G401.6 (cell line): ENCODE measurements around the gene GARNL3.

ENCODE experiments used
- FAIRE-seq: peaks from 2 replicates; lab custom pipeline; 2012; peaks lifted over from hg19 to GRCh38; lab: Jason Lieb, UNC

Gene GARNL3

DNA sequence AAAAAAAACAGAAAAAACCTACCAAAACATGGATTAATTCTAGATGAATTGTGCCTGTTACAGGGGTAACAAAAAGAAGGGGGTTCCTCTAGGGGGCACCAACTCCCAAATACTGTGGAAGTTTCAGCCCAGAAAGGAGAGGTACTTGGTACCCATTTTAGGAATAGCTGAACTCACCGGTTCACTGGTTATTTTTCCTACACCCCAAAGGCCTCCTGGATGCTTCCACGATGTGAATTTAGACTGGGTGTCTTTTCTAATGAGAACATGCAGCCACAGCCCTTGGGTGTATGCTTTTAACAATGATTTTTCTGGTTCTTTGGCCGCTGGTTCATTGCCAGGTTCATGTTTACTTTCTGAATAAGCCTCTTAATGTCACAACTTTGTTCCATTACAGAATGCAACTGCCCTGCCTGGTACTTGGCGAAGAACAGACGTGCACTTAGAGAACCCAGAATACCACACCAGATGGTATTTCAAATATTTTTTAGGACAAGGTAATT, 46.7 kb downstream of the GARNL3 start:
- no peak for FAIRE-seq

DNA sequence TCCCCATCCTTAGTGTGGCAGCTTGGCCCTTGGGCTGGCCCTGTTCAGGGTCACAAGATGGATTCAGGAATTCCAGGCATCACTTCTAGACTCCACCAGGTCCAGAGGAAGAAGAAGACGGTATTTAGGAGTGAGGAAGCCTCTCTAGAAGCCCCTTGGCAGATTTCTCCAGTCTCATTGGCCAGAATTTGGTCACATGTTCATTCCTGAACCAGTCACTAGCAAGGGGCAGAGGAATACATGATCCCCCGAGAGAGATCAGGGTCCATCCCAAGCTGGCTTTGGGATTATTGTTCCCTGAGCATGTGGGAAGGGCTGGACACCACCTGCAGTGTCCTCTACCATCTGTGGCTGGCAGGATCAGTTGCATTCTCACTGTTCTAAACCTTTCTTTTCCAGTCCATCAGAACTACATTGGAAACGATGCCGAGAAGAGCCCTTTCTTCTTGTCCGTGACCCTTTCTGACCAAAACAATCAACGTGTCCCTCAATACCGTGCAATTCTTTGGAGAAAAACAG, 48.5 kb downstream of the GARNL3 start:
- no peak for FAIRE-seq

- FAIRE-seq = no peak
Measured at GRCh38 chr9:127314911-127315310, 50.3 kb downstream of the GARNL3 start.

DNA sequence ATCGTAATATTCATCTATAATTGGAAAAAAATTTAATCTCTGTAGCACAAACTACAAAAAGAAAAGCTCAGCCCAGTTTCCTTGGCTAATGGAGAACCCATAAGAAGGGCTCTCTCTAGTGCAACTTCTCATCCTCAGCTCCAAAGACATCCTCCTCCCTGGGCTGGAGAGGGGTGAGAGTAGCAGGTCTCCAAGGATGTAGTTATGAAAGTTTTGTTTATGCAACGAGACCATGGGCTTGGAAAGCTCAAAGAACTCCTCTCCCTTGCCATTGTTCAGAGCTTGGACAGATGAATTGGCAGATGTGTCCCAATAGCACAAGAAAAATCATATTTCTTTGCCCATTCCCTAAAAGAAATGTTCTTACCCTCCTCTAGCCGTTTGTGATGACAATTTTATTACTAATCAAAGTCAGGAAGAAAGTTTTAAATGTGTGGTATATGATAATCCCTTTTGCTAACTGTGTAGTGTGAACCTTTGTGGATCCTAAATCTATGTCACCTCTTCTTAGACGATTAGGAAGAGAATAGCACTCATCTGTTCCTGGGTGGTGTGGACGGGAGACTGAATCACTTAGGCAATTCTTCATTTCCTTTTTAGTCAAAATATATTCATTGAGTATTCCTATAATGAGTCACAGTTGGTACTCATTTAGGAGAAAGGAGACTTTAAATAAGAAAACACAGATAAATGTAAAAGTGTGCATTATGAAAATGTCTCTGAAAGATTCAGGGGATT, 52.2 kb downstream of the GARNL3 start:
- FAIRE-seq = no peak

DNA sequence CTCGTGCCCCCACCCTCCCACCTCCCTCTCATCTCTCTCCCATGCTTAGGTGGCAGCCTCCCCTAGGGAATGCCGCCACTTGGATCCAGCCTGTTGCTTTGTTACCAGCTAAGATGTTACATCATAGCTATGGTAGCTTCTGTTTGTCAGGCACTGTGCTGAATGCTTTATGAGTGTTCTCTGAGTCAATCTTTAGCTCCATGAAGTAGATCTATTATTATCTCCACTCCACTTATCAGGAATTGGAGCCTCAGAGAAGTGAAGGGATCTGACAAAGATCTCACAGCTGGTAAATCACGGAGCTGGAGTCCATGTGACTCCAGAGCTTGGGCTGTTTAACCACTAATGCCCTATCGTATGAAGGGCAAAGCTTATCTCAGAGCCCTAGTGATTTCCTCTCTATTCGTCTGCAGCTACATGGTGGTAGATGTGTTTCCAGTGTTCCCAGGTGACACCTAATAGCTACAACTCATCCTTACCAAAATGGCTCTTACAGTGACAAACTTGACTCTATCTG, 54.1 kb downstream of the GARNL3 start:
- no peak for FAIRE-seq

DNA sequence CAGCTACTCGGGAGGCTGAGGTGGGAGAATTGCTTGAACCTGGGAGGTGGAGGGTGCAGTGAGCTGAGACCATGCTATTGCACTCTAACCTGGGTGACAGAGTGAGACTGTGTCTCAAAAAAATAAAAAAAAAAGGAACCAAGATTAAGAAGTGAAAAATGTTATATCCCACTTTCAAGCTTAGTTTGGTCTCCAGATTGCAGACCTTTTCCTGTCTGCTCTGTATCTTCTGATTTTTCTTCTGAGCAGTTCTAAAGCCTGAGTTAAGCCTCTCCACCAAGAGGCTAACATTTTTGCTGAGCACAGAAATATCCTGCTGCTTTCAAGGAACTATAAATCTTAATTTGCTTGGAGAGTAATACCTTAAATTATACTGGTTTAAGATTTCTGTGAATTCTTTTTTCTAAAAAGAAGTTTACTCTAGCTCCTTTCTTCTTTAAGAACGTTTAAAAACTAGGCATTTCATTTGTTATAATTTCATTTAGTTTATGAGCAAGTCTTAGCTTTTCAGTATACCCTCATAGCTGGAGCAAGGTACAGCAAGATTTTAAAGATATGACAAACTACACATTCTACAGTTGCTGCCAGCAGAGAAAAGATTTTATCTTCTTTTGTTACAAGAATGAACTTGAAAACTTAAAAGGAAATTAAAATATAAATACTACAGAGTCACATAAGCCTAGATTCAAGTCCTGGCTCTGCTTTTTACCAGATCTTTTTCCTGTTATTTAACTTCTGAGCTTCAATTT, 55.0 kb downstream of the GARNL3 start:
- FAIRE-seq = no peak

DNA sequence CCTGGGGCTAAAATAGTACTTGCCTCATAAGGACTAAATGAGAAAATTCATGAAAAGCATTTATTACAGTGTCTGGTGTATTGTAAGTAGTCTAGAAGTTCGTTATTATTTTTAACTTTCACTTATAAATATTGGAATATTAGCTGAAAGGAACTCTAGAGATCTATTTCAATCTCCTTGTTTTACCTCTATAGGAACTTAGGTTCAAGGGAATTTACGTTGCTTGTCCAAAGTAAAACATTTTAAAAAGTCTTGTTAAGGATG, 55.5 kb downstream of the GARNL3 start:
- no peak for FAIRE-seq

- FAIRE-seq = no peak
Measured at GRCh38 chr9:127323393-127323792, 58.8 kb downstream of the GARNL3 start.

- no peak for FAIRE-seq
Measured at GRCh38 chr9:127330501-127330900, 65.9 kb downstream of the GARNL3 start.

DNA sequence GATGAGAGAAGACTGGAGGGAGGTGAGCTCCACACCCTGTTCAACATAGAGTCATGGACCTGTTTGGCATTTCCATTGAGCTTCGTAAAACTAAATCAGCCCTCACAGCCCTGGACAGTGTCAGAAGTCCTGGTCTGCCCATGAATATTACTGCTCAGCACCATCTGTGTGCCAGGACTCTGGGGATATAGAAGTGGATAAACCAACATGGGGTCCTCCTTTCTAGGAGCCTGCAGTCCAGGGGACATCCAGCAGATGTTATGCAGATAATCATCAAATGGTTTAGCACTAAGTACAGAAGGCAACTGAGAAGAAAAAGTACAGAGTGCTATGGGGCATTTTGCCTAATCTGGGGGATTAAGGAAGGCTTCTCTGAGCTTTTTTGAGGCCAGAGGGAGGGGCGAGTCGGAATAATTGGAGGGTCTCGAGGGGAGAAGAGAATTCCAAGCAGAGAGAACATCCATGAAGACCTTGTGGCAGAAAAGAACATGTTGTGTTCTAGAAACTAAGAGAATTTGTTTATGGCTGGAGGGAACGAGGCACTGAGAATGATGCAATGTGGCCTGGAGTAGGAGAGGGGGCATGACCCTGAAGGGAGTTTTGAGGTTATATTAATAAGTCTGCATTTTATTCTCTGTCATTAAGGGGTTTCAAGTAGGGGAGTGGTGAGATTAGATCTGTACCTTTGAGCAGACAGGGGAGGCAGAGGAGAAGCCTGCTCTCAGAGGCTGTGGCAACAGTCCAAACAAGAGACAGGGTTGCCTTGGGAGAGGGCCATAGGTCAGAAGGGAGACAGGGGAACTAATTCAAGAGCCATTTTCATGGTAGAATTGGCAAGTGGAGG, 68.9 kb downstream of the GARNL3 start:
- FAIRE-seq = no peak

GRCh38 chr9:127334725-127335124, 70.2 kb downstream of the GARNL3 start:
- FAIRE-seq = no peak

- no peak for FAIRE-seq
Measured at GRCh38 chr9:127336086-127336485, 71.5 kb downstream of the GARNL3 start.

DNA sequence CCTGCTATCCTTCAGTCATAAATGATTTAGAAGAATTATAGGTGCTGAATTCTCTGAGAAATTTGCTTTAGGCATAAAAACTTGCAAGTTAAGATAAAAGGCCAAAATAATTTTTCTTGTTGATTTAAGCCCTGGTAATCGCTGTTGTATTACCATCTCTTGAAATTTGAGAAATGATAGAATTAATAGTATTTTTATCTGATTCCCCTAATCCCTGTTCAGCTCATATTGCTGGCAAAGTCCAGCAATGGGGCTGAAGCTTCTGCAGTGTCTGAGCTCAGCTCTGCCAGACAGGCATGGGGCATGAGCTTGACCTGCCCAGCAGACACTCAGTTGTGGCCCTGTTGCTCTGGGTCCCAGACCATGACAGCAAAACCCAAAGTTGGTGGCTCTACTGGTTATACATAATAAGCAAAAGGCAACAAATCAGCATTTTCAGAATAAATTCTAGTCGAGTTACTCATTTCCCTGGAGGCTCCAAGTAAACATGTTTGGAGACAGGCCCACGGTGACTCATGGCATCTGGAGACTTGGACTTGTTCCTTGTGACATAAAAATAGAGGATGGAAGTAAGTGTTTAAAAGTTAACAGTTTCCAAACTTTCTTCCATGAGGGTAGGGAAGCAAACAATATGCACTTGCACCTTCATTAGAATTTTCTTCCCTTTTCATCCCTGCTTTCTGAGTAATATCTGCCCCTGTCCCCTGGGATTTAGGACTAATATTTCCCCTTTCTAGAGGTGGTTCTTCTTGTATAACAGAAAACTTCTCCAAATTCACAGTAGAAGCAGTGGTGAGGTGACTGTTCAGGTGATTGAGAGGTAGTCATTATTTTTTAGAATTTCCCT, 72.2 kb downstream of the GARNL3 start:
- FAIRE-seq = no peak

DNA sequence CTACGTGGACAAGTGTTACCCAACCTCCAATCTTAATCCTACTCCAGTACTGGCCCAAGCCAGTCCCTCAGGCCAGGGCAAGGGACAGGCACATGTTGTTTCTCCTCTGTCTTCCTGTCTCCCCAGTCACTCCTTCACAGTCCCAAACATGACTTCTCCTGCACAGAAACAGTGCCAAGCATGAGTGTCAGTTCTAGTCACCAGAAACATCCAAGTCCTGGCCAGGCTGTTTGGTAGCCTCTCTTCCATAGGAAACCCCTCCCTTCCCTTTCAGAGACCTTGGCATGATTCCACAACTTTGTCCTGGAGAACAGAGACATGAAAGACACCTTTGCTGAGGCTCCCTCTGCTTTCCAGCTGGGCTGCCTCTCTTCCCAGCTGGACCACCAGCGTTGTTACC, 76.1 kb downstream of the GARNL3 start:
- no peak for FAIRE-seq

DNA sequence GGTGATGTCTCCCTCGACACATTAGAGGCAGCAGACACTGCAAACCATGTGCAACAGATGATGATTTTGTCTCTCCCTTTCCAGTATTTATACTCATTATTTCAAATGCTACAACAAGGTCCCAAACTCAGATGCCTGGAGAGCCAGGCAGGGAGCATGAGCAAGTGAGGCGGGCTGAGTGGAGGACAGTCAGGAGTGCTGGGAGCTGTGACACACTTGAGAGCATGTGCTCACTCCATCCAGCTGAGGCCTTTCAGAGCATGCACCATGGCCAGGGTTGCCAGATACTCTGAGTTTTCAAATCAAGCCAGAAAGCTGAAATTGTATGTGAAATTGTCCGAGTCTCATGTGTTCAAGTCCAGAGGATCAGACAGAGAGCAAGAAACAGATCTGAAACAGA, 76.6 kb downstream of the GARNL3 start:
- no peak for FAIRE-seq

- FAIRE-seq = no peak
Measured at GRCh38 chr9:127344368-127345000, 79.9 kb downstream of the GARNL3 start.

- FAIRE-seq = no peak
Measured at GRCh38 chr9:127345566-127345965, 81.0 kb downstream of the GARNL3 start.

- no peak for FAIRE-seq
Measured at GRCh38 chr9:127346584-127346983, 82.0 kb downstream of the GARNL3 start.

- no peak for FAIRE-seq
Measured at GRCh38 chr9:127347831-127348776, 83.5 kb downstream of the GARNL3 start.
